Loucy (cell line): Measurements from ENCODE around the gene HMCN1.

Experiments
- CTCF ChIP-seq: fragments of 200-600 bp; sonication (generic); conservative IDR thresholded peaks from 2 replicates; pipeline ENCODE4 v1.5.1; 2014; ENCODE audit warnings: mild to moderate bottlenecking, antibody characterized with exemption, low read length
- EZH2phosphoT487 ChIP-seq: fragments of 200-600 bp; IDR thresholded peaks from 2 replicates; pipeline ENCODE4 v1.6.1; 2018; ENCODE audit warnings: antibody characterized with exemption, mild to moderate bottlenecking, moderate library complexity, borderline replicate concordance

- TF ChIP-seq CTCF, result no peak
- no peak for TF ChIP-seq EZH2phosphoT487
Measured at GRCh38 chr1:186202776-186203175, 468.6 kb downstream of the HMCN1 start.
